HFF-Myc (cell line): ENCODE results near the gene AGTR2.
"Not testable (repeated sequence)": the region's sequence is repeated elsewhere in the genome, so short reads cannot be mapped to it uniquely, and the experiment has no call there.

Source experiments
- DNase-seq: peaks from one replicate; pipeline ENCODE4 v3.0.0-alpha.2; 2011; ENCODE audit warnings: low read depth; ENCODE audit errors: extremely low read depth
- H3K4me3 ChIP-seq: replicated peaks from 2 replicates; pipeline ENCODE4 v1.5.1; 2011; ENCODE audit warnings: low read depth, mild to moderate bottlenecking, control low read depth, low read length
- TF ChIP-seq, protein P1 (sequence below): IDR thresholded peaks from 2 replicates; pipeline ENCODE4 v1.5.1; 2012; ENCODE audit warnings: mild to moderate bottlenecking, low read depth, low read length, control low read depth; ENCODE audit errors: missing control alignments

Gene AGTR2, protein sequence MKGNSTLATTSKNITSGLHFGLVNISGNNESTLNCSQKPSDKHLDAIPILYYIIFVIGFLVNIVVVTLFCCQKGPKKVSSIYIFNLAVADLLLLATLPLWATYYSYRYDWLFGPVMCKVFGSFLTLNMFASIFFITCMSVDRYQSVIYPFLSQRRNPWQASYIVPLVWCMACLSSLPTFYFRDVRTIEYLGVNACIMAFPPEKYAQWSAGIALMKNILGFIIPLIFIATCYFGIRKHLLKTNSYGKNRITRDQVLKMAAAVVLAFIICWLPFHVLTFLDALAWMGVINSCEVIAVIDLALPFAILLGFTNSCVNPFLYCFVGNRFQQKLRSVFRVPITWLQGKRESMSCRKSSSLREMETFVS

DNA sequence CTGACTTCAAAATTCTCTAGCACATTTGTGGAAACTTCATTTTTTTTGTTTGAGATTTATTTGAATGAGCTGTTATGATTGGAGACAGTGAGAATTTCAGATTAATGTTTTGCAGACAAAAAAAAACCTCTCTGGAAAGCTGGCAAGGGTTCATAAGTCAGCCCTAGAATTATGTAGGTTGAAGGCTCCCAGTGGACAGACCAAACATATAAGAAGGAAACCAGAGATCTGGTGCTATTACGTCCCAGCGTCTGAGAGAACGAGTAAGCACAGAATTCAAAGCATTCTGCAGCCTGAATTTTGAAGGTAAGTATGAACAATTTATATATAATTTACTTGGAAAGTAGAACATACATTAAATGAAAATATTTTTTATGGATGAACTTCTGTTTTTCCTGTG lies at the start of gene AGTR2:
AGTR2 (plus strand) TSS at position 234 of the 400 bp plus-strand sequence. CDS start 1,537 bp downstream, outside the sequence.
- no peak for DNase-seq
- H3K4me3 ChIP-seq: no peak within 1 kb of the TSS
- TF ChIP-seq, protein P1, sequence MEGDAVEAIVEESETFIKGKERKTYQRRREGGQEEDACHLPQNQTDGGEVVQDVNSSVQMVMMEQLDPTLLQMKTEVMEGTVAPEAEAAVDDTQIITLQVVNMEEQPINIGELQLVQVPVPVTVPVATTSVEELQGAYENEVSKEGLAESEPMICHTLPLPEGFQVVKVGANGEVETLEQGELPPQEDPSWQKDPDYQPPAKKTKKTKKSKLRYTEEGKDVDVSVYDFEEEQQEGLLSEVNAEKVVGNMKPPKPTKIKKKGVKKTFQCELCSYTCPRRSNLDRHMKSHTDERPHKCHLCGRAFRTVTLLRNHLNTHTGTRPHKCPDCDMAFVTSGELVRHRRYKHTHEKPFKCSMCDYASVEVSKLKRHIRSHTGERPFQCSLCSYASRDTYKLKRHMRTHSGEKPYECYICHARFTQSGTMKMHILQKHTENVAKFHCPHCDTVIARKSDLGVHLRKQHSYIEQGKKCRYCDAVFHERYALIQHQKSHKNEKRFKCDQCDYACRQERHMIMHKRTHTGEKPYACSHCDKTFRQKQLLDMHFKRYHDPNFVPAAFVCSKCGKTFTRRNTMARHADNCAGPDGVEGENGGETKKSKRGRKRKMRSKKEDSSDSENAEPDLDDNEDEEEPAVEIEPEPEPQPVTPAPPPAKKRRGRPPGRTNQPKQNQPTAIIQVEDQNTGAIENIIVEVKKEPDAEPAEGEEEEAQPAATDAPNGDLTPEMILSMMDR: no peak

DNA sequence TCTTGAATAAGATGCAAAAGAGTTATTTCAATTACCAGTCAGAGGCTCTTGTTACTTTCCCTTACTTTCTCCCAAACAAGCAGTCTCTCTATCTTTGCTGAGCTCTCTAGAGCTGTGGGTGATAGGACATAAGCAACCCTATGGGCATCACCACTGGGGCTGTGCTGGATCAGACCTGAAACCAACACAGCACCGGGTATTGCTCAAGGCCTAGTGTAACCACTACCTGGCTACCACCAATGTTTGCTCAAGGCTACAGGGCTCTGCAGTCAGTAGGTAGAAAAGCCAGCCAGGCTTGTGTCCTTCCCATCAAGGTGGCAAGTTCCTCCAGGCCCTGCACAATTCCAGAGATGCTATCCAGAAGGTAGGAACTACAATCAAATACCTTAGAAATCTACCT lies 35.3 kb upstream of the AGTR2 start:
- TF ChIP-seq, protein P1: no peak
- no peak overlapping the region for H3K4me3 ChIP-seq
- DNase-seq: no peak

DNA sequence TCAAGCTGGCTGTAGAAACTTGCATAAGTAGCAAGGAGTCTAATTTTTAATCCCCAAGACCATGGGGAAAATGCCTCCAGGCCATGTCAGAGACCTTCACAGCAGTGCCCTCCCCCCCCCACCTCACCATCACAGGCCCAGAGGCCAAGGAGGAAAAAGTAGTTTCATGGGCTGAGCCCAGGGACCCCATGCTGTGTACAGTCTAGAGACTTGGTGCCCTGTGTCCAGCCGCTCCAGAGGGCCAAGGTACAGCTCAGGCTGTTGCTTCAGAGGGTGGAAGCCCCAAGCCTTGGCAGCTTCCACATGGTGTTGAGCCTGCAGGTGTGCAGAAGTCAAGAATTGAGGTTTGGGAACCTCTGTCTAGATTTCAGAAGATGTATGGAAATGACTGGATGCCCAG lies 29.3 kb upstream of the AGTR2 start:
- not testable (repeated sequence) for DNase-seq, H3K4me3 ChIP-seq

DNA sequence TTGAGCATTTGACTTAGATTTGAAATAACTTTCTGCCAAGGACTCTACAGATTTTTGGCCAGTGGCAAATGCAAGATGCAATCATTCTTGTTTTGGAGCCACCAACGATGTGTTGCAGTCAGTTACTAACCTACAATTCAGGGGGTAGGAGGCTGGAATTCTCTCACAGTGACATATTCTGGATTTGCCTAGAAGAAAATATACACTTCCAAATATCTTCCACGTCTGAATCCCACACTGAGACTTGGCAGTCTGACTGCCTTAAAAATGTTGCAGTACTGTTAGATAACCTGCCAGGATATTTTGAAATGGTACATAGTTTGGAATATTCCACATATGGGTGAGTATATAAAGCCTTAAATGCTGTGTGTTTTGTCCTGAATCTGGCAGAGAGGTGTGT lies 27.6 kb upstream of the AGTR2 start:
- TF ChIP-seq, protein P1: no peak
- DNase-seq: no peak
- H3K4me3 ChIP-seq: no peak overlapping the region

DNA sequence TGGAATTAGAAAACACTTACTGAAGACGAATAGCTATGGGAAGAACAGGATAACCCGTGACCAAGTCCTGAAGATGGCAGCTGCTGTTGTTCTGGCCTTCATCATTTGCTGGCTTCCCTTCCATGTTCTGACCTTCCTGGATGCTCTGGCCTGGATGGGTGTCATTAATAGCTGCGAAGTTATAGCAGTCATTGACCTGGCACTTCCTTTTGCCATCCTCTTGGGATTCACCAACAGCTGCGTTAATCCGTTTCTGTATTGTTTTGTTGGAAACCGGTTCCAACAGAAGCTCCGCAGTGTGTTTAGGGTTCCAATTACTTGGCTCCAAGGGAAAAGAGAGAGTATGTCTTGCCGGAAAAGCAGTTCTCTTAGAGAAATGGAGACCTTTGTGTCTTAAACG lies 2.4 kb downstream of the AGTR2 start:
- no peak for DNase-seq
- TF ChIP-seq, protein P1: no peak
- H3K4me3 ChIP-seq: no peak overlapping the region

DNA sequence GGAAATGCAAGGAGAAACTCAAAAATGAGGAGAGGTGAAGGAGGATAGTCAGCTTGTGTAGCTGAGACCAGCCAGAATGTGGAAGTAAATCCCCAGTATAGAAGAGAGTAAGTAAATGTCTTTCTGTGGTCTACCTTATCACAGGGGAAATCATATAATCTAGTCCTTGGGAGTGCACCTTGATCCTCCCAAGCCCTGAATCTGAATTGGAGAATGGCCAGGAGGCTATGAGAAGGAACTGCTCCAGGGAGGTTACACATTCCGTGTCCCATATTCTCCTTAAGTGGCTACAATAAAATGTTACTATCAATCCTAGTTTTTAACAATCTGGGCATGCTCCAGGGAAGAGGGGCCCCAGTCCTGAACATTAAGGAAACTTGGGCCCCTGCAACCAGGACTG lies 10.8 kb downstream of the AGTR2 start:
- TF ChIP-seq, protein P1: no peak
- no peak overlapping the region for H3K4me3 ChIP-seq
- no peak for DNase-seq

DNA sequence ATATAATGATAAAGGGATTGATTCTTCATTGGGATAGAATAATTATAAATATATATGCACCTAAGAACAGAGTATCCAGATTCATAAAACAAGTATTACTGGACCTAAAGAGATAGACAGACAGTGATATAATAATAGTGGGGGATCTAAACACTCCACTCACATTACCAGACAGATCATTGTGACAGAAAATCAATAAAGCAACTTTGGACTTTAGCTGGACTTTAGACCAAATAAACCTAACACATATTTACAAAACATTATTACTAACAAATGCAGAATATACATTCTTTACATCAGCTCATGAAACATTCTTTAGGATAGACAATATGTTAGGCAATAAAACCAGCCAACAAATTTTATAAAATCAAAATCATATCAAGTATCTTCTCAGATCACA lies 14.6 kb downstream of the AGTR2 start:
- TF ChIP-seq, protein P1: no peak
- H3K4me3 ChIP-seq: no peak overlapping the region
- no peak for DNase-seq
